ENCODE results near the gene ADAP1.

GRCh38 chr7:994592-995308, 40.3 kb upstream of the ADAP1 start:
- TF ChIP-seq EP300 (IDR thresholded peaks at IDR 0.05) = no peak
- TF ChIP-seq CTCF (IDR thresholded peaks at IDR 0.05) = no peak

Data from gastroesophageal sphincter (tissue), 3 donors.